GM08714 (cell line): Measurements from ENCODE around the gene IQCM.
"Not testable (repeated sequence)": the region's sequence is repeated elsewhere in the genome, so short reads cannot be mapped to it uniquely, and the experiment has no call there.

Source experiments
- H3K4me3 ChIP-seq: fragments of 200-500 bp; sonication (Bioruptor generic); 2 replicates; pipeline ENCODE4 v1.5.1; 2014; ENCODE audit warnings: mild to moderate bottlenecking, low read length, inconsistent platforms
- ZNF274 ChIP-seq: IDR thresholded peaks from 2 replicates; pipeline ENCODE4 v1.6.1; 2012; ENCODE audit warnings: mild to moderate bottlenecking, low read depth, low read length

Gene IQCM

DNA sequence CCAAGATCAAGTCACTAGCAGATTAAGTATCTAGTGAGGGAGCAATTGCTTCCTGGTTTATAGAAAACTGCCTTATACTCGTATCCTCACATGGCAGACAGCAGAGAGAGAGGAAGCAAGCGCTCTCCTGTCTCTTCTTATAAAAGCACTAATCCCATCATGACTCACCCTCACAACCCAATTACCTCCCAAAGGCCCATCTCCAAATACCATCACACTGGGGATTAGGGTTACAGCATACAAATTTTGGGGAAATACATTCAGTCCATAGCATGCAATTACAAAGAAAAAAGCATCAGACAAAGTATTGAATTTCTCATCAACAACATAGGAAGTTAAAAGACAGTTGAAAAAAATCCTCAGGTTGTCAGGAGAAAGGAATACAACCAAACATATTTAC lies 292.6 kb downstream of the IQCM start:
- H3K4me3 ChIP-seq, result no peak overlapping the region
- TF ChIP-seq ZNF274, result no peak

DNA sequence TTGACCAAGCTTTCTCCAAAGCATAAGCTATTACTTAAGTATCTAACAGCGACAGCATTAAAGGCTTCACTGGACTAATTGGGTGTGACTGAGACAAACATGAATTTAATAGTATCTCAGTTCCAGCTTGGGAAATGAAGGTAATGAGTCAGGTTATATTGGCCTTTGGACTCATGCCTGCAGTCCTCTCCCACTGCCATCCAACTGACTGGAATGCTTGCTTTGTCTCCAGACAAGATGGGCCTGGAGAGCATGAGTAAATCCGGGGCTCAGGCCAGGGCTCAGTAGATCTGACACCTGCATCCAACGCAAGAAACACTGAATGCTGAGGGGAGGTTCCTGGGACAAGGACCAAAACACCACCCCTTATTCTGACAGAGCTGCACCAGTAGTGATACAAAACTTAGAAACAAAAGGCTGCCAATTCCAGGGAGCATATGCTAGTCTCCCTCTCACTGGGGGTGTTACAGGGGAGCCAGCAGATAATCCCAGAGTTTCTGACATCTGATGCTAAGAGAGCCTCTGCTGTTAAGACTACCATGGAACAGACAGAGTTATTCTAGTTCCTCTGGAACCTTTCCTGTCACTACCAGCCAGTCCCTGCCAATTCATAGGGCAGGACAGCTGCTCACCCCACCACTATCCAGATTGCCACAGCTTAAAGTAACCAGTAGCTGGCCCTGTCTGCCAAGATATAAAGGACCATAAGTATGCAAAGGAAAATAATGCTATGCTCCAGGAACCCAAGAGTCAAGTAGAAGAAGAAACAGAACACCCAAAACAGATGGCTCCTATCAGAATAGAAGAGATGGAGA lies 293.8 kb downstream of the IQCM start:
- no peak overlapping the region for H3K4me3 ChIP-seq
- no peak for TF ChIP-seq ZNF274

DNA sequence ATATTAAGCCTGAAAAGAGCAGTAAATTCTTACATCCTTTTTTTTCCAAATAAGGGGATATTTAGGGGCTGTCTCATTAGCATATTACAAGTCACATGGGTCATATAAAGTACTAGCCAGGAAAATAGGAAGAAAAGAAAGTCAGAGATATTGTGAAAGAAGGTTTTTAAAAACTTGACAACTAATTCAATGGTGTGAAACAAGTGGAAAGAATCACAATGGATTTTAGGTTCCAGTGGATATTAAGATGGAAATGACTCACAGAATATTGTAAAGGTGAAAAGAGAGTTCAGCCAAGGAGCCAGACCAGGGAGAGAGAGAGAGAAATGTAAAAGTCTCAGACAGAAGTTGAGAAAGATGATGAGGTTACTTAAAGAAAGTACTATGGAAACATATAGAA lies 297.2 kb downstream of the IQCM start:
- no peak overlapping the region for H3K4me3 ChIP-seq
- TF ChIP-seq ZNF274, result no peak

DNA sequence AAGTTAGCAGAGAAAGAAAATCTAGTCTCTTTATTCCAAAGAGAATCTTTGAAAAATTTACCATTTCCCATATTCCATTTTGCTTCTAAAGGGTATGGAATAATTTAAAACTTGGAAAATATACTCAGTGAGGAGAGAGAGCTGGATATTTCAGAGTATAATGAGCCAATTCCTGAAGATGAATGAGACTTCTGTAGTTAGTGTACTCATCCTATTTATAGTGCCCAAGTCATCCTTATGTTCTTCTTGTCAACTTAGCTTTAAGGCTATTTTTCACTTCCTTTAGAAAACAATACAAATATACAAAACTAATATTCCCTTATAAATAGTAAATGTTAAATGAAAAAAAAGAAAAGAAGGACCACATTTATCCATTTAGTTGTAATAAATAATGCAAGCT lies 302.6 kb downstream of the IQCM start:
- no peak for TF ChIP-seq ZNF274
- no peak overlapping the region for H3K4me3 ChIP-seq

DNA sequence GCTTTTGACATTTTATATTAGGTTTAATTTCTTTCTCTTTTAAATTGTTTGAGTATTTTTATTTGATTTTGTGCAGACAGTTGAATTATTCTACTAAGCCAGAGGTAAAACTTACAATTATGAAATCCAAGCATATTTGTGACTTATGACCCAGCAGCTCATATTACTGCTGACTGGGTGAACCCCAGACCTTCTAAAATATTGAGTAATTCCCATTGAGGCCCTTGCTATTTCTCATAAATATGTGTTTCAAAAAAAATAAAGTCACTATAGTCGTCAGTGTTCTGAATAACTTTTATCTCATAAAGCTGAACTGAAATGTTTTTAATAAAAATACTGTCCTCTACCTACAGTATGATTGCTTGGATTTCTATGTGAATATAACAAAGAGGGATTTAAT lies 303.1 kb downstream of the IQCM start:
- no peak for TF ChIP-seq ZNF274
- no peak overlapping the region for H3K4me3 ChIP-seq

DNA sequence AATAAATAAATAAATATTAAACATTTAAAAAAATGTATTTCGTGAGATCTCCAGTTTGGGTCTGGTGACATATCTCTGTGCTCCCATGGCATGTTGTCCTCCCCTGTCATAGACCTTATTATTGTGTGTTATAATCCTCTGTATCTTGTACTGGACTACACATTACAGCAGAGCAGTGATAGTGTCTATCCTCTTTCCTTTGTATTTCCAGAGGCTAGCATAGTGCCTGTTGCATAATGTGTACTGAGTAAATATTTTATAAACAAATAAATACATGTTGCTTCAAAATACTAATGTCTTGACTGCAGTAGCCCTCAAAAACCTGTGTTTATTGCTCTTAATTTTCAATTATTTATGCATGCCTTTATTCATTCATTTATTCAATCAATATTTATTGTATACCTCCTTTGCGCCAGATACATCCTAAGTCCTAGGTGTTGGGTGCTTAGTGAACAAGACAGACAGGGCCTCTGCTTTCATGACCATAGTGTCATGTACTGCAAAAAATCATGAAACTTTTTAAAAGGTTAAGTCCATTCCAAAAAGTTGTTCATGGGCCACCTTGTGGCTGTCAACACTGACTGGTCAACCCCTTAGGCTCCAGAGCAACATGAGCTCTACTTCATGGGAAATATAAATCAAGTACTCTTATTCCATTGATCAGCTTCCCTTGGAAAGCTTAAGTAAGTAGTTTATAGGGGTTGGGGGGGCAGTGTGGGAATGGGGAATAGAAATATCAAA lies 303.9 kb downstream of the IQCM start:
- no peak overlapping the region for H3K4me3 ChIP-seq
- no peak for TF ChIP-seq ZNF274

DNA sequence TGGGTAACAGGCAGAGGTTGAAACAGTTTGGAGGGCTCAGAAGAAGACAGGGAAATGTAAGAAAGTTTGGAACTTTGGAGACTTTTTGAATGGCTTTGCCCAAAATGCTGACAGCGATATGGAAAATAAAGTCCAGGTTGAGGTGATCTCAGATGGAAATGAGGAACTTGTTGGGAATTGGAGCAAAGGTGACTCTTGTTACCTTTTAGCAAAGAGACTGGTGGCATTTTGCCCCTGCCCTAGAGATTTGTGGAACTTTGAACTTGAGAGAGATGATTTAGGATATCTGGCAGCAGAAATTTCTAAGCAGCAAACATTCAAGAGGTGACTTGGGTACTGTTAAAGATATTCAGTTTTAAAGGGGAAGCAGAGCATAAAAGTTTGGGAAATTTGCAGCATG lies 308.3 kb downstream of the IQCM start:
- not testable (repeated sequence) for H3K4me3 ChIP-seq

DNA sequence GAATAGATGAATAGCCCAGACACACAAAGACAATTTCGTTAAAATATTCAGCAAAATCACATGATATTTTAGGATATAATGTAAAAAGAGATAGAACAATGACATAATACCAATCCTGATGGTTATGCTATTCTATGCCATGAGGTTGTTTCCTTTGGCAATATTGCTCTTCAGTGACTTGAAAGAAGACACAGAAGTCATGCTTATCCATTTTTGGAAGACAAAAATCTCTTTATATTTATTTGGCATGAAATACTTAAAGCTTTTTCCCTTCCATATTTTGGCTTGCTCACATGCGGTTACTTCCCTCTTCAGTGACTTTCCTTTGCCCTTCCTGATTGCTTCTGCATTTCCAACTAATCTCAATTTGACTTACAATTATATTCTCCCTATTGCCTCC lies 314.8 kb downstream of the IQCM start:
- no peak for TF ChIP-seq ZNF274
- no peak overlapping the region for H3K4me3 ChIP-seq

DNA sequence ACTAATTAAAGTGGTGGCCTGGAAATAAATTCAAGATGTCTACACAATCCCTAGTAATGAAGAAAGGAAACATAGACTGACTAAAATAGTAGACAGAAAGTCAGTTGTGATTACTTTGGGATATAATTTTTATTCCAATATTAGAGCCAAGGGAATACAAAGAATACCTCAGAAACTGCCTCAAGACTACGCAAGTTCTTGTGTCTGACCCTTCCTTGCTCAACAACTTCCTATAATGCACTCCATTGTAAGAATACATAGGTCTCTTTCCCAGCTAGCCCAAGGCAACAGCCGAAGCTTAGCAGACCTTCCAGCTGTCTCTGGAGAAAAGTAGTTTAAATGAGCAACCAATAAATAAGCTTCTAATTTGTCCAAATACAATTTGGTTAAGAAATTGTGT lies 315.9 kb downstream of the IQCM start:
- H3K4me3 ChIP-seq, result no peak overlapping the region
- no peak for TF ChIP-seq ZNF274

DNA sequence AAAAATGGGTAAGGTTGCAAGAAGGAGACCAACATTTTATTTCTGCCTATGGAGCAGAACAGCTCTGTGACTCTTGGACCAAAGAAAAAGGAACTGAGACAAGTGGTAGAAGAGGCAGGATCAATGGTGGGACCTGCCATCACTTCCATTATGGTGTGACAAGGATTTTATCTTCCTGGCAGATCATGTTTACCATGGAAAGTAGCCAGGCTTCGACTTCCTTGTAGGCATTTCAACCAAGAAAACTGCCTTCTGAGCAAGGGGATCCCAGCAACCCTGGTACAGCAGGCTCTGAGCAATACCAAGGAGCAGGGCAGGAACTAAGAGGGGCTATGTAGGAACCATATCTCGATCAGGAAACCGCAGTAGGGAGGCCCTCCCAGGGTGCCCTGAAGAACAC lies 317.4 kb downstream of the IQCM start:
- no peak for TF ChIP-seq ZNF274

DNA sequence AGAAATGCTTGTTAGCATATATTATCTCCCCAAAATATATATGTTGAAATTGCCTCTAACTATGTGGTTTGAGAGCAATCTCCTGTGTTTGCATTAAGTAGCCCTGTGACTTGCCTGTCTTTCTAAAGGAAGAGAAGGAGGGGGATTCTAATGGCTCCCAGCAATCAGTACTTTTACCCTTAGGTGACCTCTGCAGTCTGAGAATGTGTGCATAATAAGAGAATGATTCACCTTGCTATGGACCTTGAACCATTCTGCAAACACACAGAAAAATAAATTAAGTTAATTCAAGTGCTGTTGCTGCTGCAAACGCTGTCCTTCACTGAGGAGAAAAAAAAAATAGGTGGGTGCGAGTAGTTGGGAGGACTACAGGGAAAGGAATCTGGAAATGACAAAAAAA lies 322.2 kb downstream of the IQCM start:
- TF ChIP-seq ZNF274, result no peak
- no peak overlapping the region for H3K4me3 ChIP-seq

More for the DNA sequence above, 317.4 kb downstream of the IQCM start:
- H3K4me3 ChIP-seq, result no peak overlapping the region

DNA sequence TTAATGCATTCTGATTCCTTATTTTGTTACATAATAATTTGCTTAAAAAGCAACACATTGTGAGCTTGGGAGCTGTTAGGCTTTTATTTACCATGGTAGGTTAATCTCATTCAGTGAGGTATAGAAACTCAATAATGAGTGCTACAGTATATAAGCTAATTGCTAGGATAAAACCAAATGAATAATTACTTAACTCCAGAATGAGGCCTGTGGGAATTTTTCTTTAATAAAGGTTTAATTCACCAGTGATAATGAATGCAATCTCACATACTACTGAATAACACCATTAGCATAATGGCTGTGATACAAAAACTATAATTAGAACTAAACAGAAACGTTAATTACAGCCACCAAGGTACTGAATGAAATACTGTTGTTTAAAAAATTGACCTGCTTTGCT lies 326.3 kb downstream of the IQCM start:
- TF ChIP-seq ZNF274, result no peak
- H3K4me3 ChIP-seq, result no peak overlapping the region

DNA sequence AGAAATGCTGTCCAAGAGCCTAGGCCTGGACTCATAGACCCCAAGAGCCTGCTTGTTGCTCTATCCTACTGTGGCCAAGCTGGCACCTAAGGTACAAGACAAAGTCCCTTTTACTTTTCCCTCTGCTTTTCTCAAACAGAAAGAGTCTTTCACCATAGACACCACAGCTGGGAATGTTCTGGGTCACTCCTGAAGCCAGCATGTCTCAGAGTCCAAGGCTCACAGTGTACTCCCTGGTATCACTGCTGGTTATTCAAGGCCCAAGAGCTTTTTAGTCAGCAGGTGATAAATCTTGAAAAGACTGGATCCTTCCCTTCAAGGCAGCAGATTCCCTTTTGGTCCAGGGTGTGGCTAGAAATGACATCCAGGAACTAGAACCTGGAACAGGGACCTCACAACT lies 328.8 kb downstream of the IQCM start:
- no peak overlapping the region for H3K4me3 ChIP-seq
- no peak for TF ChIP-seq ZNF274

DNA sequence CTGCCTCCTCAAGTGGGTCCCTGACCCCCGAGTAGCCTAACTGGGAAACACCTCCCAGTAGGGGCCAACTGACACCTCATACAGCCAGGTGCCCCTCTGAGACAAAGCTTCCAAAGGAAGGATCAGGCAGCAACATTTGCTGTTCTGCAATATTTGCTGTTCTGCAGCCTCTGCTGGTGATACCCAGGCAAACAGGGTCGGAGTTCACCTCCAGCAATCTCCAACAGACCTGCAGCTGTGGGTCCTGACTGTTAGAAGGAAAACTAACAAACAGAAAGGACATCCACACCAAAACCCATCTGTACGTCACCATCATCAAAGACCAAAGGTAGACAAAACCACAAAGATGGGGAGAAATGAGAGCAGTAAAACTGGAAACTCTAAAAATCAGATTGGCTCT lies 347.0 kb downstream of the IQCM start:
- not testable (repeated sequence) for H3K4me3 ChIP-seq

DNA sequence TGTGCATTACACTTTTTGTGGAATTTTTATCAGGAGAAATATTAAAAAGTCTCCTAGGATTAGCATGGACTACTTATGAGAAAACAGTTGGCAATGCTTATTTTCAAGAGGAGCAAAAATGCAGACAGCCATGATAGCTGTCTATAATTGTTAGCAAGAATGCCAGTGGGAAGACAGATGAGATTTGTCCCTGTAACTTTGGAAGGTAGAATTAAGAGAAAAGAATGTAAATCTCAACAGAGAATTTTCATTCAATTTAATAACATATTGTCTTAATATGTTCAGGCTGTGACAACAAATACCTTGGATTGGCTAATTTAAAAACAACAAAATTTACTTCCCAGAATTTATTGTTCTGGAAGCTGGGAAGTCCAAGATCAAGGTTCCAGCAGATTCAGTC lies 349.2 kb downstream of the IQCM start:
- H3K4me3 ChIP-seq, result no peak overlapping the region
- no peak for TF ChIP-seq ZNF274

DNA sequence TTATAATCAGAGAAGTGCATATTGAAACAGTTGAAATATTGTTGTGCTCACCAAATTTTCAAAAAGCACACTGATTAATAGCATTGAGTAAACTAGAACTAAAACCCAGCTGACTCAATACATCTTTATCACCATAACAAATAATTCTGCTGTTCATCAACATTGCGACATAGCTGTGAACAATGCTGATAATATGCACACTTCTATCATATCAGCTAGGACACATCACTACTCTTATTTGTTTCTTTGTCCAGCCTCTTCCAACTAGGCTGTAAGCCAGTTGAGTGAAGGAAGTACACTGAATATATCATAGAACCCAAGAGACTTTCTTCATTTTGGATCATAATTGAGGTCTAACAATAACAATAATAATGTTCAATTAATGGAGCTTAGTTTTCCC lies 349.7 kb downstream of the IQCM start:
- TF ChIP-seq ZNF274, result no peak
- no peak overlapping the region for H3K4me3 ChIP-seq

DNA sequence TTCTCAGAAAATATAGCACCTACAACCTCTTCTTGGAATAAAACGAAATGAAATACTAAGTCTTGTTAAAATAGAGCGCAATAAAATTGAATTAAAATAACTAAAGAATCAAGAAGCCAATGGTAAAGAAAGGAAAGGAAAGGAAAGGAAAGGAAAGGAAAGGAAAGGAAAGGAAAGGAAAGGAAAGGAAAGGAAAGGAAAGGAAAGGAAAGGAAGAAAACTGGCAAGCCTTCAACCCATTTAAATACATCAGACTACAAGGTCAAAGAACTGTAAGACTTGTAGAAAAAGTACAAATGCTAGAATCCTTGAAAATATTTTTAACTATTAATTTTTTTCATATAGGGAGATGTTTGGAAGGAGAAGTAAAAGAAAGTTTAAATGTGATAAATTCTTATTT lies 372.1 kb downstream of the IQCM start:
- no peak overlapping the region for H3K4me3 ChIP-seq
- TF ChIP-seq ZNF274, result no peak
